ENCODE data around the gene IRF2.

IRF2 gene

GRCh38 chr4:184368731-184369130 lies 105.6 kb downstream of the IRF2 start:
- Mint-ChIP-seq H3K9me3 (no peaks in the 10 kb centered on the region), H3K27me3 (ENCODE audit: low read depth, poor library complexity) (peaks cover 17% of the 10 kb centered on the region), H3K36me3 (ENCODE audit: low read depth) (no peaks in the 10 kb centered on the region), H3K27ac (no peak overlapping the region), H3K4me3 (no peak overlapping the region), H3K4me1 (peaks cover 6% of the 10 kb centered on the region)
- no peak for DNase-seq
- no peak for TF ChIP-seq CTCF (IDR thresholded peaks at IDR 0.05)

DNA sequence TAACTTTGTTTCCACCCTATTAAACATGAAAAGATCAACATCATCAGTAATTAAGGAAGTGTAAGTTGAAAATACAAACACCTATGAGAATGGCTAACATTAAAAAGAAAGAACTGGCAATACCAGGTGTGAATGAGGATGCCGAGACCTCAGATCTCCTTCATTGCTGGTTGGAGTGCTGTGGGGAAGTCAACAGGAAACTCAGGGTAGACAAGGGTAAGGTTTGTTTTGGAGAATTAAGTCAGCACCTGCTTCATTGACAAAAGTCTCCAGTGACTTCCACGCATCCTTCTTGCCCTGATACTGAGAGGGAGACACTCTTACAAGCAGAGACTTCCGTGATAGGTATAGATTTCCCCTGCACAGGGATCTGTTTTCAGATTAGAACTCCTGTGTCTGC lies 106.1 kb downstream of the IRF2 start:
- no peak overlapping the region for H3K27ac Mint-ChIP-seq
- peaks cover 6% of the 10 kb centered on the region for H3K4me1 Mint-ChIP-seq
- H3K9me3 Mint-ChIP-seq = no peaks in the 10 kb centered on the region
- no peak overlapping the region for H3K4me3 Mint-ChIP-seq
- H3K27me3 Mint-ChIP-seq (ENCODE audit: low read depth, poor library complexity) = peaks cover 17% of the 10 kb centered on the region
- no peaks in the 10 kb centered on the region for H3K36me3 Mint-ChIP-seq (ENCODE audit: low read depth)
- TF ChIP-seq CTCF (IDR thresholded peaks at IDR 0.05) = no peak
- no peak for DNase-seq

- no peaks in the 10 kb centered on the region for H3K9me3 Mint-ChIP-seq
- H3K4me3 Mint-ChIP-seq = no peak overlapping the region
- no peak overlapping the region for H3K27ac Mint-ChIP-seq
- no peak for DNase-seq
- peaks cover 15% of the 10 kb centered on the region for H3K27me3 Mint-ChIP-seq (ENCODE audit: low read depth, poor library complexity)
- no peaks in the 10 kb centered on the region for H3K36me3 Mint-ChIP-seq (ENCODE audit: low read depth)
- peaks cover 11% of the 10 kb centered on the region for H3K4me1 Mint-ChIP-seq
- no peak for TF ChIP-seq CTCF (IDR thresholded peaks at IDR 0.05)
Measured at GRCh38 chr4:184364100-184364921, 110.0 kb downstream of the IRF2 start.

DNA sequence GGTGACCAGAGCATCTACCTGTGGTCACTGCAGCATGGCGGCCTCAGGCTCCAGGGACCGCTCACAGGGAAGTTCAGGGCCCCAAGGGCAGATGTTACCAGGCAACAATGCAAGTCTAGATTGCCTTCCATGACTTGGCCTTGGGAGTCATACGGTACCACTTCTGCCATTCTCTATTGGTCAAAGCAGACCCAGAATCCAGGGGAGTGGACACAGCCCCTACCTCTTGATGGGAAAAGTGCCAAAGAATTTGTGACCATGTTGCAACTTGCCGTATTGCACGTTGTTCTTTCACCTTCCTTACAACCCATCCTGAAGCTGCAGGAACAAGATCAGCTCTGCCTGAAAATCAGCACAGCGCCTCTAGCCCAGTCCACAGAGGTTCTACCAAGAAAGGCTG lies 111.1 kb downstream of the IRF2 start:
- no peak overlapping the region for H3K27ac Mint-ChIP-seq
- no peak for TF ChIP-seq CTCF (IDR thresholded peaks at IDR 0.05)

GRCh38 chr4:184362396-184362795 lies 112.0 kb downstream of the IRF2 start:
- Mint-ChIP-seq H3K9me3 (no peaks in the 10 kb centered on the region), H3K4me3 (no peak overlapping the region), H3K36me3 (ENCODE audit: low read depth) (no peaks in the 10 kb centered on the region), H3K27me3 (ENCODE audit: low read depth, poor library complexity) (peaks cover 15% of the 10 kb centered on the region), H3K27ac (no peak overlapping the region), H3K4me1 (peaks cover 11% of the 10 kb centered on the region)
- no peak for TF ChIP-seq CTCF (IDR thresholded peaks at IDR 0.05)
- DNase-seq = no peak

More for the DNA sequence above, 111.1 kb downstream of the IRF2 start:
- H3K27me3 Mint-ChIP-seq (ENCODE audit: low read depth, poor library complexity) = peaks cover 15% of the 10 kb centered on the region
- no peaks in the 10 kb centered on the region for H3K36me3 Mint-ChIP-seq (ENCODE audit: low read depth)
- peaks cover 11% of the 10 kb centered on the region for H3K4me1 Mint-ChIP-seq
- no peak for DNase-seq
- no peaks in the 10 kb centered on the region for H3K9me3 Mint-ChIP-seq
- H3K4me3 Mint-ChIP-seq = no peak overlapping the region

DNA sequence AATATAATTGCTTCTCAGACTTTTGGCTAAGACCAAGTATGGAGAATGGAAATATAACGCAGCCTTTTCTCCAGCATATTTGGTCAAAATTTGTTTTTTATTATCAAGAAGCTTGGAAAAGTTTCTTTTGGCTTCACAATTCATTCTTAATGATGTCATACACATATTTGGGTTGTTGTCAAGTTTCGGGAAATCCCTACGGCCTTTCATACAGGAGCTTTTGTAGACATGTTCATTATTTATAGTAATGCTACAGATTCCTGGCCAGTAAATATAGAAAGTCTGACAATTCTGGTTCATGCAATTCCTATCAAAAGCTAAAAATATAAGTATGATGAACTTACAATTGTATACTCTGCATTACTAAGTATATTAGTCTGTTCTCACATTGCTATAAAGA lies 112.9 kb downstream of the IRF2 start:
- Mint-ChIP-seq H3K4me3 (no peak overlapping the region), H3K4me1 (peaks cover 11% of the 10 kb centered on the region), H3K27me3 (ENCODE audit: low read depth, poor library complexity) (peaks cover 8% of the 10 kb centered on the region), H3K27ac (no peak overlapping the region), H3K9me3 (no peaks in the 10 kb centered on the region), H3K36me3 (ENCODE audit: low read depth) (no peaks in the 10 kb centered on the region)
- TF ChIP-seq CTCF (IDR thresholded peaks at IDR 0.05) = no peak
- no peak for DNase-seq
